Measurements from ENCODE around the gene TMTC2.

TMTC2 gene

DNA sequence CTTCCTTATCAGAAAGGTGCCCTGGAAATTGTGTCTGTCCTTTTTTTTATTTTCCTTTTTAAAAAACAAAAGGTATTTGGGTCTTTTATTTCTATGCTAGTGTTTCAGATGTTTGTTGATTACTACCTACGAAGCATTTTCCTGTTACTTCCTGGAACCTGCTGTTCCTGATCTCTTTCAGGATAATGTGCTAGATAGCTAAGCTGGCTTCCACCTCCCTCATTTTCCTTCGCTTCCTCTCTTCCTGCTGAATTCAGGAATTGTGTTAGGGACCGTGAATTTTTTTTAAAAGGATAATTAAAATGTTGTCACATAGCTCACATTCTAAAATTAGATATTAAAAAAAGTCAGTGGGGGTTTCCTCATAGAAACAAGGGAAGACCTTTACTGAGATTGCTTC is 27.7 kb downstream of the TMTC2 start:
- TF ChIP-seq, protein P1, sequence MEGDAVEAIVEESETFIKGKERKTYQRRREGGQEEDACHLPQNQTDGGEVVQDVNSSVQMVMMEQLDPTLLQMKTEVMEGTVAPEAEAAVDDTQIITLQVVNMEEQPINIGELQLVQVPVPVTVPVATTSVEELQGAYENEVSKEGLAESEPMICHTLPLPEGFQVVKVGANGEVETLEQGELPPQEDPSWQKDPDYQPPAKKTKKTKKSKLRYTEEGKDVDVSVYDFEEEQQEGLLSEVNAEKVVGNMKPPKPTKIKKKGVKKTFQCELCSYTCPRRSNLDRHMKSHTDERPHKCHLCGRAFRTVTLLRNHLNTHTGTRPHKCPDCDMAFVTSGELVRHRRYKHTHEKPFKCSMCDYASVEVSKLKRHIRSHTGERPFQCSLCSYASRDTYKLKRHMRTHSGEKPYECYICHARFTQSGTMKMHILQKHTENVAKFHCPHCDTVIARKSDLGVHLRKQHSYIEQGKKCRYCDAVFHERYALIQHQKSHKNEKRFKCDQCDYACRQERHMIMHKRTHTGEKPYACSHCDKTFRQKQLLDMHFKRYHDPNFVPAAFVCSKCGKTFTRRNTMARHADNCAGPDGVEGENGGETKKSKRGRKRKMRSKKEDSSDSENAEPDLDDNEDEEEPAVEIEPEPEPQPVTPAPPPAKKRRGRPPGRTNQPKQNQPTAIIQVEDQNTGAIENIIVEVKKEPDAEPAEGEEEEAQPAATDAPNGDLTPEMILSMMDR (IDR thresholded peaks at IDR 0.05; ENCODE audit: insufficient read depth, low read length, poor library complexity, severe bottlenecking): no peak
- H3K36me3 ChIP-seq (ENCODE audit: control insufficient read depth, insufficient read depth, low read length): no peaks in the 10 kb centered on the region
- H3K27me3 ChIP-seq (replicated peaks; ENCODE audit: control insufficient read depth, insufficient read depth, low read length): no peaks in the 10 kb centered on the region
- H3K4me3 ChIP-seq (replicated peaks; ENCODE audit: low read depth, low read length): no peak overlapping the region
- DNase-seq (ENCODE audit: extremely low read depth, insufficient read length): no peak

DNA sequence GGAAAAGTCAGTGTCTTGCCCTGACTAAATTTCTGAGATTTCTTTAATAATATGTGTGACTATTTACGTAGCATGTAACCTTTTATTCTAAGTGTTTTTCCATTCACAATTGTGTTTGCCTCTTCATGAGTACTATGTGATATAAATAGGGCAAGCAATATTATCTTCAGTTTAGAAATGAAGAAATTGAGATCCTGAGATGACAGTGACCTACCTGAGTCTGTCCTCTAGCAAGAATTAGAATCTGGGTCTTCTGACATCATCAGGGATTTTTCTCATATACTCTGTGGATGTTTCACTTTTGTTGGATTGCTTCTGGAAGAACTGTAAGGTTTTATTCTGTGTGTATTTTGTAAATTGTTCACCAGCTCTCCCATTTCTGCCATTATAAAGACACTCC is 35.0 kb downstream of the TMTC2 start:
- H3K4me3 ChIP-seq (replicated peaks; ENCODE audit: low read depth, low read length): no peak overlapping the region
- DNase-seq (ENCODE audit: extremely low read depth, insufficient read length): no peak
- TF ChIP-seq, protein P1 (IDR thresholded peaks at IDR 0.05; ENCODE audit: insufficient read depth, low read length, poor library complexity, severe bottlenecking): no peak
- no peaks in the 10 kb centered on the region for H3K27me3 ChIP-seq (replicated peaks; ENCODE audit: control insufficient read depth, insufficient read depth, low read length)
- H3K36me3 ChIP-seq (ENCODE audit: control insufficient read depth, insufficient read depth, low read length): no peaks in the 10 kb centered on the region

DNA sequence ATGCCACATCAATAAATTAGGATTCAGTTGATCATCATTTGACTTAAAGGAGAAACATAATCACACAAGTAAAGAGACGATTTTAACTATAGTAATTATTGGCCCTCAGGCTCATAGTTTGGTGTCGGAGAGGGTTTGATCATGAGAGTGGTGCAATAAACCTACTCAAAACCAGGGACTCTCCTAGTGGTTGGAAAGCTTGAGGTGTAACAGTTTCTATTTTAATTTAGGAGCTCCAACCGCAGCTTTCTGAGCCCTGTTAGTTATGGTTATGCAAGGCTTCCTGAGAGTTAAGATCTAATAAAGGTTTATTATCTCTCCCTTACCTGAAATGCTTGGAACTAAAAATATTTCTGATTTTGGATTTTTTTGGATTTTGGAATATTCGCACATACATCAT is 36.4 kb downstream of the TMTC2 start:
- no peaks in the 10 kb centered on the region for H3K36me3 ChIP-seq (ENCODE audit: control insufficient read depth, insufficient read depth, low read length)
- no peak for DNase-seq (ENCODE audit: extremely low read depth, insufficient read length)
- TF ChIP-seq, protein P1 (IDR thresholded peaks at IDR 0.05; ENCODE audit: insufficient read depth, low read length, poor library complexity, severe bottlenecking): no peak
- H3K27me3 ChIP-seq (replicated peaks; ENCODE audit: control insufficient read depth, insufficient read depth, low read length): no peaks in the 10 kb centered on the region
- no peak overlapping the region for H3K4me3 ChIP-seq (replicated peaks; ENCODE audit: low read depth, low read length)

DNA sequence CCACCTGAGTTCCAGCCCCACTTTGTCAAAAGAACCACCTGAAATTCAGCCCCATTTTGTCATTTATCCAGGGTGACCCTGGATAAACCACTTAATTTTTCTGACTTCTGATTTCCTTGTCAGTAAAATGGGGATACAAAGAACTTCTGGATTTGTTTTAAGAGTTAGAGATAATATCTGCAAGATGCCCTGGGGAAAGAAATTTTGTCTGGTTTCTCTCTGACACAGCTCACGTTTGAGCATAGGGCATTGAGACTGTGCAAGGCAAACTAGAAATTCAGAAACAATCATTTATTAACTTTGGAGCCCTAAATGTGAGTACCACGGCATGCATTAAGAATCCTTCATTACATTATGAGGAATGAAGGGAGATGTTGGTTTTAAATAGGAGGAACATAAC is 37.2 kb downstream of the TMTC2 start:
- Histone ChIP-seq H3K4me3 (replicated peaks; ENCODE audit: low read depth, low read length) (no peak overlapping the region), H3K36me3 (ENCODE audit: control insufficient read depth, insufficient read depth, low read length) (no peaks in the 10 kb centered on the region), H3K27me3 (replicated peaks; ENCODE audit: control insufficient read depth, insufficient read depth, low read length) (no peaks in the 10 kb centered on the region)
- TF ChIP-seq, protein P1 (IDR thresholded peaks at IDR 0.05; ENCODE audit: insufficient read depth, low read length, poor library complexity, severe bottlenecking): no peak
- no peak for DNase-seq (ENCODE audit: extremely low read depth, insufficient read length)

DNA sequence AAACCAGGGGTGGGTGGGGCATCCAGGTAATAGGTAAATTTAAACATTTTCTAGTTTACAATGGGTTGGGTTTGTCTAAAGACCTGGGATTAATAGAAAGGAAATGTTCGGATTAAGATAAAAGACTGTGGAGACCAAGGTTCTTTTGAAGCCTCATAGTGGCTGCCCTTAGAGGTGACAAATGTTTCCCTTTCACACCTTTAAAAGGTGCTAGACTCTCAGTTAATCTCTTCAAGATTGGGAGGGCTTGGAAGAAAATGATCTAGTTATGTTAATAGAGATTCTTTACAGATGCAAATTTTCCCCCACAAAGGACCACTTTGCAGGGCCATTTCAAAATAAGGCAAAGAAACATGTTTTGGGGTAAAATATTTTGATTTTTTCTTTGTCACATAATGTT is 39.0 kb downstream of the TMTC2 start:
- H3K27me3 ChIP-seq (replicated peaks; ENCODE audit: control insufficient read depth, insufficient read depth, low read length): no peaks in the 10 kb centered on the region
- DNase-seq (ENCODE audit: extremely low read depth, insufficient read length): no peak
- no peak overlapping the region for H3K4me3 ChIP-seq (replicated peaks; ENCODE audit: low read depth, low read length)
- H3K36me3 ChIP-seq (ENCODE audit: control insufficient read depth, insufficient read depth, low read length): no peaks in the 10 kb centered on the region
- TF ChIP-seq, protein P1 (IDR thresholded peaks at IDR 0.05; ENCODE audit: insufficient read depth, low read length, poor library complexity, severe bottlenecking): no peak

DNA sequence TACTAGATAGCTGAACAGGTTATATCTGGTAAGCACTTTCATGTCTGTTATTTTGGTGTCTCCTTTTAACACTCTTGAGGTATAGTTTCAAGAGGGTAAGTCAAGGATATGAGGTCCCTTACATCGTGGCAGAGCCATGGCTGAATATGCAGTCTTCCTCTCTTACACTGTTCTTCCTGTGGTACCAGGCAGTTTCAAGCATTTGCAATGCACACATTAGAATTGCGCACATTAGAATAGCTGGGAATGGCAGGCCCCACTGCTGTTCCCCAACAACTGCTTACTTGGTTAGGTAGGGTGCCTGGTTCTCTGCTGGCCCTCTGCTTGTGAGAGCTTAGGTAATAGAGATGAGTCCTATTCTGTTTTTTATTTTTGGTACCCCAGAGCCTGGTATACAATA is 41.2 kb downstream of the TMTC2 start:
- TF ChIP-seq, protein P1 (IDR thresholded peaks at IDR 0.05; ENCODE audit: insufficient read depth, low read length, poor library complexity, severe bottlenecking): no peak
- H3K27me3 ChIP-seq (replicated peaks; ENCODE audit: control insufficient read depth, insufficient read depth, low read length): no peaks in the 10 kb centered on the region
- no peaks in the 10 kb centered on the region for H3K36me3 ChIP-seq (ENCODE audit: control insufficient read depth, insufficient read depth, low read length)
- H3K4me3 ChIP-seq (replicated peaks; ENCODE audit: low read depth, low read length): no peak overlapping the region
- DNase-seq (ENCODE audit: extremely low read depth, insufficient read length): no peak

All from GM06990 (cell line).